ENCODE measurements around the gene ZHX3.

GRCh38 chr20:41162396-41162795 lies 155.1 kb downstream of the ZHX3 start:
- no peak for TF ChIP-seq POLR2A (IDR thresholded peaks at IDR 0.05; ENCODE audit: low read depth, low read length)
- TF ChIP-seq PAX5 (IDR thresholded peaks at IDR 0.05; ENCODE audit: insufficient read depth, low read length, severe bottlenecking), result no peak
- TF ChIP-seq POLR2AphosphoS5 (IDR thresholded peaks at IDR 0.05; ENCODE audit: low read depth, low read length), result no peak
- TF ChIP-seq TAF1 (IDR thresholded peaks at IDR 0.05; ENCODE audit: low read depth, low read length), result no peak
- TF ChIP-seq SPI1 (IDR thresholded peaks at IDR 0.05; ENCODE audit: low read depth, low read length), result no peak

Measured in GM12891 (cell line).